Stomach (tissue), 4 donors: ENCODE results near the gene MAP3K2.

Experiments used
- EP300 ChIP-seq: sonication (generic); formaldehyde crosslinking; IDR thresholded peaks from one replicate; pipeline ENCODE4 v1.6.1; 2017; ENCODE audit warnings: antibody characterized with exemption
- POLR2A ChIP-seq, 4 donors: fragments of 450-650 bp; IDR thresholded peaks; one replicate each; pipeline ENCODE4 v1.6.1; 2016; ENCODE audit warnings: antibody characterized with exemption in 4 of 4, control low read depth in 2 of 4, mild to moderate bottlenecking in 1 of 4, moderate library complexity in 1 of 4
- POLR2AphosphoS5 ChIP-seq, 3 donors: sonication (generic); formaldehyde crosslinking; IDR thresholded peaks; one replicate each; pipeline ENCODE4 v1.6.1; 2016; ENCODE audit warnings: antibody characterized with exemption in 3 of 3
- TF ChIP-seq, protein P1 (sequence below), 7 experiments: fragments of 450-650 bp in 4 of 7; fragments of 200-600 bp in 3 of 7; sonication (generic) in 3 of 7; IDR thresholded peaks; one replicate each; pipeline ENCODE4 v1.5.1; 2016 to 2019; ENCODE audit warnings: antibody characterized with exemption in 7 of 7, control low read depth in 2 of 7, mild to moderate bottlenecking in 1 of 7

DNA sequence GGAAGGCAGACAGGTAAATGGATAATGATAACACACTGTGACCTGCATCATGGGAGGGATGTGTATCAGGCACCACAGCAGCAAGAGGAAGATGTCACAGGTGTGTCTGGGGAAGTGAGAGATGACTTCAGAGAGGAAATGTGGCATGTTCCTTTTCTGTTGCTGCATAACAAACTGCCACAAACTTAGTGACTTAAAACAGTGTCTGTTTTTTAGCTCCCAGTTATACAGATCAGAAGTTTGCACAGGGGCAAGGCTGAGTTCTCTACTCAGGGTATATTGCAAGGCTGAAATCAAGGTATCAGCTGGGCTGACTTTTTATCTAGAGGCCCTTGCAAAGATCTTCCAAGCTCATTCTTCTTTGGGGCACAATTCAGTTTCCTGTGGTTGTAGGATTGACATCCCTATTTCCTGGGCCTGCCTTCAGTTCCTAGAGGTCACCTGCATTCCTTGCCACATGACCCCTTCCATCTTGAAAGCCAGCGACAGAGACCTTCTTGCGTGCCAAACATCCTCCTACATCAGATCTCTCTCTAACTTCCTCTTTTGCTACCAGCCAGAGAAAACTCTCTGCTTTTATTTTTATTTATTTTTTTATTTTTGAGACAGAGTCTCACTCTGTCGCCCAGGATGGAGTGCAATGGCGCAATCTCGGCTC, 2.1 kb upstream of the MAP3K2 start:
- TF ChIP-seq, protein P1, sequence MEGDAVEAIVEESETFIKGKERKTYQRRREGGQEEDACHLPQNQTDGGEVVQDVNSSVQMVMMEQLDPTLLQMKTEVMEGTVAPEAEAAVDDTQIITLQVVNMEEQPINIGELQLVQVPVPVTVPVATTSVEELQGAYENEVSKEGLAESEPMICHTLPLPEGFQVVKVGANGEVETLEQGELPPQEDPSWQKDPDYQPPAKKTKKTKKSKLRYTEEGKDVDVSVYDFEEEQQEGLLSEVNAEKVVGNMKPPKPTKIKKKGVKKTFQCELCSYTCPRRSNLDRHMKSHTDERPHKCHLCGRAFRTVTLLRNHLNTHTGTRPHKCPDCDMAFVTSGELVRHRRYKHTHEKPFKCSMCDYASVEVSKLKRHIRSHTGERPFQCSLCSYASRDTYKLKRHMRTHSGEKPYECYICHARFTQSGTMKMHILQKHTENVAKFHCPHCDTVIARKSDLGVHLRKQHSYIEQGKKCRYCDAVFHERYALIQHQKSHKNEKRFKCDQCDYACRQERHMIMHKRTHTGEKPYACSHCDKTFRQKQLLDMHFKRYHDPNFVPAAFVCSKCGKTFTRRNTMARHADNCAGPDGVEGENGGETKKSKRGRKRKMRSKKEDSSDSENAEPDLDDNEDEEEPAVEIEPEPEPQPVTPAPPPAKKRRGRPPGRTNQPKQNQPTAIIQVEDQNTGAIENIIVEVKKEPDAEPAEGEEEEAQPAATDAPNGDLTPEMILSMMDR (IDR thresholded peaks at IDR 0.05), result no peak
- TF ChIP-seq POLR2A (IDR thresholded peaks at IDR 0.05), result no peak
- TF ChIP-seq EP300, result no peak
- TF ChIP-seq POLR2AphosphoS5 (IDR thresholded peaks at IDR 0.05), result no peak
